ENCODE measurements around the gene BRSK1.

DNA sequence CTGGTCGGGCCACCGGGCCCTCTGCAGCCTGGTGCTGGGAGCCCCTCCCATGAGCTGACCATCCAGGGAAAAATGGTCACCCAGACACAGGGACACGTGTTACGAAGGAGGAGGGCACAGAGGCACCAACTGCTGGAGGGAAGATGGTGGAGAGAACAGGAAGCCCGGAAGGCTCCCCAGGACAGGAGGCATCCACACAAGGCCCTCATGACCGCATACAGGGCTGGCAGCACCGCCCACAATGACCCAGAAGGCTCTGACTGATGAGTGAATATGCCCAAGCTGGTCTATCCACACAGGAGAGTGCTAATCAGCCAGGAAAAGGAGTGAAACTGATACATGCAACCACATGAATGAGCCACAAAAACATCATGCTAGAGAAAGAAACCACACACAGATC, 41.3 kb upstream of the BRSK1 start:
- no peak for TF ChIP-seq ARNT (IDR thresholded peaks at IDR 0.05)
- TF ChIP-seq SP1 (IDR thresholded peaks at IDR 0.05), result no peak
- no peak for TF ChIP-seq FOXM1 (IDR thresholded peaks at IDR 0.05; ENCODE audit: borderline replicate concordance)
- TF ChIP-seq FOXA1 (IDR thresholded peaks at IDR 0.05), result no peak
- TF ChIP-seq BHLHE40 (IDR thresholded peaks at IDR 0.05; ENCODE audit: borderline replicate concordance), result no peak
- no peak for TF ChIP-seq LEF1 (IDR thresholded peaks at IDR 0.05; ENCODE audit: borderline replicate concordance)
- TF ChIP-seq FOXK2 (IDR thresholded peaks at IDR 0.05), result no peak
- TF ChIP-seq ELF4 (IDR thresholded peaks at IDR 0.05), result no peak
